NB4 (cell line): ENCODE results near the gene CIAO2B.

Source experiments
- DNase-seq: peaks from one replicate; pipeline ENCODE4 v3.0.0; 2010; ENCODE audit warnings: low read depth
- H3K4me3 ChIP-seq: one replicate; pipeline ENCODE4 v1.5.1; 2011; ENCODE audit warnings: mild to moderate bottlenecking, low read depth, low read length, moderate library complexity
- CTCF ChIP-seq: IDR thresholded peaks from one replicate; pipeline ENCODE4 v1.5.1; 2012; ENCODE audit warnings: low read depth, low read length
- MAX ChIP-seq: IDR thresholded peaks from 2 replicates; pipeline ENCODE4 v1.6.1; 2011; ENCODE audit warnings: low read depth, low read length
- MYC ChIP-seq: IDR thresholded peaks from 2 replicates; pipeline ENCODE4 v1.6.1; 2011; ENCODE audit warnings: low read depth, low read length
- POLR2A ChIP-seq: IDR thresholded peaks from 2 replicates; pipeline ENCODE4 v1.6.1; 2011; ENCODE audit warnings: mild to moderate bottlenecking; ENCODE audit not compliant: insufficient read length; ENCODE audit errors: extremely low read depth

The CIAO2B gene

GRCh38 chr16:66906916-66907836 lies 27.0 kb downstream of the CIAO2B start:
- H3K4me3 ChIP-seq = no peak overlapping the region
- TF ChIP-seq MAX = no peak
- no peak for TF ChIP-seq POLR2A
- TF ChIP-seq MYC = no peak
- no peak for TF ChIP-seq CTCF
- DNase-seq = no peak

- TF ChIP-seq CTCF (no peak), POLR2A (no peak), MYC (no peak), MAX (no peak)
- no peak overlapping the region for H3K4me3 ChIP-seq
- no peak for DNase-seq
Observed at GRCh38 chr16:66905633-66906539, 28.3 kb downstream of the CIAO2B start.

- no peak overlapping the region for H3K4me3 ChIP-seq
- no peak for DNase-seq
- TF ChIP-seq POLR2A (no peak), MYC (no peak), CTCF (no peak)
Observed at GRCh38 chr16:66904846-66905632, 29.2 kb downstream of the CIAO2B start.

- DNase-seq = no peak
- TF ChIP-seq POLR2A (no peak), MAX (no peak), MYC (no peak), CTCF (no peak)
- no peak overlapping the region for H3K4me3 ChIP-seq
Observed at GRCh38 chr16:66904428-66904845, 29.8 kb downstream of the CIAO2B start.
